ENCODE measurements around the gene BCAR1.
"Not testable (repeated sequence)": the region's sequence is repeated elsewhere in the genome, so short reads cannot be mapped to it uniquely, and the experiment has no call there.

Gene BCAR1

DNA sequence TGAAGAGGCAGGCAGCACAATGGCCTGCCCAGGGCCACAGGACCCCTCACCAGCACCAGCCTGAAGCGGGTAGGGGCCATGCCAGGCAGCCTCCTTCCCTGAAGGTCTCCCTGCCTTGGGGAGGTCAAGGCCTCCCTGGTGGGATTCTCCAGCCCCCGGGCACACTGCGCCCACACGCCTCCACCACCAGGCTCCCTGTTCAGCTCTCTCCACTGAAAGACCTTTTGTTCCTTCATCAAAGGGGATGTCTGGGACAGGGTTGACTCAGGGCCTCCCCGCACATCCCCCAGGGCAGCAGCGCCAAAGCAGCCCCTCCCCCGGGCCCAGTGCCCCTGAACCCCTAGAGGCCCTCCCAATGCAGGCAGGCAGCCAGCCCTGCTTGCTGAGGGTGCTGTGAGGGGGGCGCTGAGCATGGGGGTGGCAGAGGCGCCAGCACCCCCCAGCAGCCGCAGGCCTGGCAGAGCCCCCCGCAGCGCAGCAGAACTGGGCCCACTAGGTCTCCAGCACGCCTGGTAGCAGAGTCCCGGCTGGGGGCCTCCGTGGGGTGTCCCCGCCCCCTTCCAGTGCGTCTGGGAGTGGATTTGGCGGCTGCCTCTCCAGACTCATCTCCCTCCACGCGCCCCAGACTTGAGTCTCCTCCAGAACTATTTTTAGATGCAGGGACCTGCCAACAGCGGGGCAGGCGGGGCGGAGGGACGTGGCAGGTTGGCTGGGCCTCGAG lies 13.1 kb downstream of the BCAR1 start:
- no peak for DNase-seq

DNA sequence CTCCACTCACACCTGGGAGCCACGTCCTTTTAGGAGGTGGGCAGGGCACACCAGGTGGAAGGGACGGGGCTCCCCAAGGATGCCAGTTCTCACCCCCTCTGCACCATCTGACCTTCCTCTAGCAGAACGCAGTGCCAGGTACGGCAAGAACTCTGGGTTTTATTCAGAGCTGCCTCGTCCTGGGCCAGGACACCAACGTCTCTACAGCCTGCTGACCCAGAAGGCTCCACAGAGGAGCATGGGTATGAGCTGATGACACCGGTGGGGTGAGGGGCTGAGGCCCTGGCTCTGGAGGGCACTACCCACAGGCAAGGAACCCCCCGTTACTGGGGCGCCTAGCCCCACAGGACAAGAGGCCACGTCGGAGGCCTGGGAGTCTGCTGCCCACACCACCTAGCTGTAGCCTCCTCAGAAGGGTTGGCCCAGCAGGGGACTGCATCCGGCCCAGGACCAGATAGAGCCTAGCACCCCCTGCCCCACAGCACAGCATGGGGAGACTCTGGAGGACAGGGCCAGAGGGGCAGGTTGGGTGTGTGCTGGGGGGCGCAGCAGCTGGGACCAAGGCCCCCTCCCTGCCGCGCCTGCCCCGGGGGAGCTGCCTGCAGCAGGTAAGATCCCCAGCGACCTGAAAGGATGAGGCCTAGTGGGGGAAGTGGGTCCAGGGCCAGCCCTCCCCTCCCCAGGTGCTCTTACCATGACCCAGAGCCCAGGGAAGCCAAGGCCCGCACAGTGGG lies 13.9 kb downstream of the BCAR1 start:
- no peak for DNase-seq

DNA sequence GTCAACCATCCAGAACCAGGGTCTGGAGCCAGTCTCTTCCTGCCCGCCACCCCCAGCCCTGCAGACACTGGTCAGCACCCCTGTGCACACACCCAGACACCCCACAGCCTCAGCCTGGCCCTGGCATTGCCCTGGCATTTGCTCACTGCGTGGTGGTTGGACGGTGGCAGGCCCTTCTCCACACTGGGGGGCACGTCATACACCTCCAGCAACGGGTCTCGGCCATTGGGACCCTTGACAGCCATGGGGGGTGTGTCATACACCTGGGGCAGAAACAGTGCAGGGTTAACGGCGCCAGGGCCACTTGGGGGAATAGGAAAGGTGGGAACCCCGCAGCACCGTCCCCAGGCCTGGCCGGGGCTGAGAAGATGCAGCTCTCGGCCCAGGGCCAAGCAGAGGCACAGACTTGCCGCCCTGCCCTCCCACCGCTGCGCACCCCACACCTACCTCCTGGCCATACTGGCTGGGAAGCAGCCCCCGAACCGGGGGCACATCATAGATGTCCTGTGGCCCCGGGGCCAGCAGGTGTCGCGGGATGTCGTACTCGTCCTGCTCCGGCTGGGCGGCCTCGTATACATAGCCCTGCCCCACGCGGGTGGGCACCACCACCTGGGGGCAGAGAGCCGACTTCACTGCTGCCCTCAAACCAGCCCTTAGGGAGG lies 14.6 kb downstream of the BCAR1 start:
- no peak for DNase-seq

DNA sequence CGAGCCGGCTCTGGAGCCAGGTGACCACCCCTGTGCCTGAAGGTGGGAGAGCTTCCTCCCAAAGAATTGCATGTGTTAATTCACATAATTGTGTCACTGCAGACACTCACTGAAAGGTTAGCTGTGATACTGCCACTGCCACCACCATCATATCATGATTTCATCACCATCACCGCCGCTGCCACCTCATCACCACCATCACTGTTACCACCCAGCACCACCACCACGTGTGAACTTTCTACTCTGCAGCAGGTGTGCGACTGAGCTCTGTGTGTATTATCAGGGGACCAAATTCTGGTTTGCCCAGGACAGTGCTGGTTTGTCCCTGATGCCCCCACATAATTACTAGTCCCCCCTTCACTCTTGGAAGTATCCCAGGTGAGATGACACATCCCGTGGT lies 15.2 kb downstream of the BCAR1 start:
- DNase-seq: no peak

DNA sequence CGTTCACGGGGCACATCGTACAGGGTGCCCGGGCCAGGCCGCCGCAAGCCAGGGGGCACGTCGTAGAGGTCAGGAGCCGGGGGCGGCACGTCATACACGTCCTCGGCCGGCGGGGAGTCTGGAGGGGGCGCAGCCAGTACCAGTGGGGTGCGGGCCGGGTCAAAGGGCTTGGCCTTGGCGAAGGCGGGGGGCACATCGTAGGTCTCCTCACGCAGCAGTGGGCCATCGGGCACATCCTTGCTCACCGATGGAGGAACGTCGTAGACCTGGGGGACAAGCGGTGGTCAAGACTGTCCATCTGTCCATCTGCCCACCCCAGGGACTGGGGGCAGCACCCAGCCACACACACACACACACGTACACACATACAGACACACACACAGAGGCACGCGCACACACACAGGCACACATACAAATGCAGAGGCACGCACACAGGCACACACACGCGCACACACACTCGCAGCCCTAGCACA lies 15.7 kb downstream of the BCAR1 start:
- DNase-seq: no peak

DNA sequence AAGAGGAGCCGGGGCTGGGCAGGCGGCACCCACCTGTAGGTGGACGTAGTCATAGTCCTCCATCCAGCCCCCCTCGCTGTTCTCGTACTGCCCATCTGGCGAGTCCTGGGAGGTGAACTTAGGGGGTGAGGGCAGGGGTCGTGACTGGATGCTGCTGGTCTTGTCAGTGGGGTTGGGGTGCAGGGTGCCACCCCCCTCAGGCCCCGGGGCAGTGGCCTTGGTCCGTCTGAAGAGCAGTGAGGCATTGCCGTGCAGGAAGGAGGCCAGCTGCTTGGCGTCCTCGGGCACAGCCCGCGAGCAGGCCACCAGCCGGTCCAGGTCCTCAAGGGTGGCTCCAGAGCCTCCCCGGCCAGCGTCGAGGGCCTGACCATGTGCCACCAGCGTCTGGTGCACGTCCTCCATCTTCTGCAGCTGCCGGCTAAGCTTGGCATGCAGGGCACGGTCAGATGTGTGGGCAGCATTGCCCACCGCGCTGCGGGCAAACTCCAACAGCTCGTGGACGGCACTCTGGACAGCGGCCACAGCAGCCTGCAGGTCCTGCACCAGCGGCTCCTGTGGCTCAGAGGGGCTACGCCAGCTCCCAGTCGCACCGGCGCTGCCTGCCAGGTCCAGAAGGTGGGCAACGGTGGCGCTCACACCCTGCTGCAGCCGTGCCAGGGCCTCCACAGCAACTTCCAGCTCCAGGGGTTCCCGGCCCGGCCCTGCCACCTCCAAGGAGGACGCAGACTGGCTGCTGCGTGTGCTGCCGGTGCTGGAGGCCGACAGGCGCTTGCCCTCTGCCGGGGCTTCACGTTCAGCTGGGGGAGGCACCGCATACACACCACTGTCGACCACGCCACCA lies 16.3 kb downstream of the BCAR1 start:
- no peak for DNase-seq

GRCh38 chr16:75233611-75233938 lies 17.8 kb downstream of the BCAR1 start:
- no peak for DNase-seq

DNA sequence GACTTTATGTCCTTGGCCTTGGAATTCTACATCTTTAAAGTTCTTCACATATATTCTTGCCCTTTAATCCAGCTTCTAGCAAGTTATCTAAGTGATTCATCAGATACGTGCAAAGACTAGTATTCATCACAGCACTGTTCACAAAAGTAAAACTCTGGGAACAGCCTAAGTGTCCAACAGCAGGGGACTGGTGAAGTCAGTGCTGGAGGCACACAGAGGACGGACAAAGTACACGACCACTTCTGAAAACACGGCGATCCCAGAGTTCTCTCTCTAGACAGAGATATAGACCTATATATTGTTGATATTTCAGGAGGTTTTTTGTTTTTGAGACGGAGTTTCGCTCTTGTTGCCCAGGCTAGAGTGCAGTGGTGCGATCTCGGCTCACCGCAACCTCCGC lies 19.9 kb downstream of the BCAR1 start:
- no peak for DNase-seq

DNA sequence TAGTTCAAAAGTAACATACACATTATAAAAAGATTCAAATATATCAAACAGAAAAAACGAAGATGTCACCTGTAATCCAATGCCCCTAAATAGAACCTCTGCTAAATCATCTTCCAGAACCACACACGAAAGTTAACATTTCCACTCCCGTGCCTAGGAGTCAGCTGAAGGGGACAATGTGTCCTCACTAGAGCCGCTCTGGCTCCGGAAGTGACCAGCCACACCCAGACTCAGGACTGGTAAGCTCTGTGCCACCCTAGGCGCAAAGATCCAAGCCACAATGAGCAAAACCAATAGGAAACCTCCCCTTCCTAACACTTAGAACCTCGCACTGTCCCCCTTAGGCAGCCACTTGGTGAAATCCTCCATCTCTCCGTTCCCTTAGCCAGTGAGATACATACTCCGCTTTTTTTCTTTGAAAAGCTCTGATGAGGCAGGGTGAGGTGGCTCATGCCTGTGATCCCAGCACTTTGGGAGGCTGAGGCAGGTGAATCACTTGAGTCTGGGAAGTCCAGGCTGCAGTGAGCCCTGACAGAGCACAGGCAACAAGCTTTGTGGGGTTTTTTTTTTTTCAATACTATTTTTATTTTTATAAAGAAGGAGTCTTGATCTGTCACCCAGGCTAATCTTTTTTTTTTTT lies 20.8 kb downstream of the BCAR1 start:
- no peak for DNase-seq

DNA sequence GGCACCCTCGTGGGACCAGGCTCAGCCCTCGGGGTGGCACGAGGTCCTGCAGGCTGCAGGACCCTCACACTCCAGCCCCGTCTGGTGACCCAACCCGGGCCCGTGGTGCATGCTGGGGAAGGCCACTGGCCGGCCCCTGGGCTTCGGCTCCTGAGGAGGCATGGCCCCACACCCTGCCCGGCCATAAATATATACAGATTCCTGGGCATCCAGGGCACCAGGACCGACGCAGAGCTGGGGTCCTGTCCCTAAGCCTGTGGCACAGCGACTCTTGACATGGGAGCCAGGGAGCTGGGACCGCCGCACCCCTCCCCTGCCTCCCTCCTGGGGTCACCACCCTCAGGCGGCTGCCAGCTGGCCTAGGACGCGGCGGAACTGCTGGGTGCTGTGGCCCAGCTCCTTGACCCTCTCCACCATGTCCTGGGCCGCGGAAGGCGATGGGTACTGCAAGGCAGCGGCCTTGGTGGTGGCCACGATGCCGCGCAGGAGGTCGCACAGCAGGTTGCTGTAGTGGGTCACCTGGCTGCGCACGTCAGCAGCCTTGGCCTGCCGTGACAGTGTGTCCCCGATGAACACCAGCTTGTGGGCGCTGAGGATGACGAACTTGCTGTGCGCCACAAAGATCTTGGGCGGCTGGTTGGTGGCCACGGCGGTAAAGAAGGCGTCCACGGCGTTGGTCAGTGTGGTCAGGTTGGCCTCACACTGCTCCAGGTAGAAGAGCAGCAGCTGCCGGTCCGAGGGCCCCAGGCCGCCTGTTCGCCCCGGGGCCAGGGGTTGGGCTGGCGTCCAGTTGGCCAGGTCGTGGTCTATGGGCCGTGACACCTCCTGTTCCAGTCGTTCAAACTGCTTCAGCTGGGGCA lies 22.0 kb downstream of the BCAR1 start:
- DNase-seq: no peak

GRCh38 chr16:75228143-75228976 lies 23.1 kb downstream of the BCAR1 start:
- DNase-seq: no peak

- no peak for DNase-seq
These were observed 23.9 kb downstream of the BCAR1 start for GRCh38 chr16:75227361-75228142.

- DNase-seq: no peak
These were observed 24.7 kb downstream of the BCAR1 start for GRCh38 chr16:75226550-75227360.

GRCh38 chr16:75225678-75226515 lies 25.5 kb downstream of the BCAR1 start:
- DNase-seq: no peak

GRCh38 chr16:75225092-75225491 lies 26.3 kb downstream of the BCAR1 start:
- DNase-seq: no peak

DNA sequence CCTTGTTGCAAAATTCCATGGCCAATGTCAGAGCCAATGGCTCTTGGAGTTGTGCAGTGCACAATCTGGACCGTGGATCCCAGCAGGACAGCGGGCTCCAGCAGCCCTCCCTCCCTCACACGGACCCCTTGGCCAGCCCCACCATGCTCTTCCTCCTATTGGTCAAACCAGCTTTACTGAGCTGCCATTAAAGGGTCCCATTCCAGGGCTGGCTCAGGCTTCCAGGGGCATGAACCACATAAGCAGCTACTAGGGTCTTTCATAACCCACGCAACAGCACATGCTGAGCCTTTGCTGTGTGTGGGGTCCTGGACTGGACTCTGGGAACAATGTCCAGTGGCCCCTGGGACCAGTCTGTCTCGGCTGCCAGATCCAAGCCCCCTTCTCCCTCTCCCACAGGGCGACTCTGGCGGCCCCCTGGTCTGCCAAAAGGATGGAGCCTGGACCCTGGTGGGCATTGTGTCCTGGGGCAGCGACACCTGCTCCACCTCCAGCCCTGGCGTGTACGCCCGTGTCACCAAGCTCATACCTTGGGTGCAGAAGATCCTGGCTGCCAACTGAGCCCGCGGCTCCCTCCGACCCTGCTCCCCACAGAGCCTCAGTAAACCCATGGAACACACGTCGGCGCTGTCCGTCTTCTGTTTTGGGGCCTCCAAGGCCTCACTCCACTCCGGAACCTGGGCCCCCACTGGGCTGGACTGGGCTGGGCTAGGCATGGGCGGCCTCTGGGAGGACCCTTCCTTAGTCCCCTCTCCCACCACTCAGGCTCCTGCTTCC lies 26.9 kb downstream of the BCAR1 start:
- no peak for DNase-seq

GRCh38 chr16:75223129-75223528 lies 28.3 kb downstream of the BCAR1 start:
- DNase-seq: not testable (repeated sequence)
